ENCODE results near the gene TLCD3B.

- TF ChIP-seq POLR2A (IDR thresholded peaks at IDR 0.05; ENCODE audit: low read length) (no peak), GATA1 (IDR thresholded peaks at IDR 0.05; ENCODE audit: low read depth, low read length) (no peak)
Observed at GRCh38 chr16:30064729-30065101, 33.6 kb upstream of the TLCD3B start.

Measured in erythroblast (primary cell).